ENCODE results near the gene UBLCP1. TPM values are rescaled to one million over a fixed set of nuclear protein-coding genes. Genes with fewer than 3 reads are reported as not detected.

Gene UBLCP1
- total and polyA plus RNA-seq, 2 donors (not counting 1 experiment from before 2014, with no cell fraction given): 9.6 to 25.1 TPM

DNA sequence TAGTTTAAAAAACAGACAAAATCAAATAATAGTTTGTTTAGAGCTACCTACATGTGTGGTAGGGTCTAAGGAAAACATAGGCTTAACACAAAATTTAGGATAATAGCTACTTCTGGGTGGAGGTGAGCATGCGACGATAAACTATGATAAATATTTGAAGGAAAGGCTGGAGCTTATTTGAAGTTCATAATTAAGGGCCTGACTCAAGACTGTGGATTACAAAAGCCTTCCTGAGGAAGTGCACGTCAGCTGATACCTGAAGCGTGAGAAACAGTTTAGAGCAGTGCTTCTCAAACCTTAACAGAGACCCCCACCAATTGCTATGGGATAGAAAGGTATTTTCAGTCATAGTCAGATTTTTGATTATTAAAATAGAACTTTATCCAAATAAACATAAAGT, 20.4 kb upstream of the UBLCP1 start:
- CTCF ChIA-PET: interaction anchor here (0.8 to 1.0 kb wide), 2 partner anchors 86 to 672 kb away, joined by 3 to 4 read pairs; no protein-coding TSS in a partner anchor
- no peak overlapping the region for H3K4me3 ChIP-seq (ENCODE audit: control extremely low read depth in 1 of 5, extremely low read depth in 1 of 5, insufficient read depth in 1 of 5, low read depth in 2 of 5, low read length in 4 of 5)
- Mint-ChIP-seq H3K27me3 (no peaks in the 10 kb centered on the region), H3K9me3 (ENCODE audit: insufficient read depth) (no peaks in the 10 kb centered on the region), H3K4me3 (no peak overlapping the region), H3K27ac (no peak overlapping the region), H3K4me1 (peaks cover 14% of the 10 kb centered on the region)
- peaks cover 15 to 17% of the 10 kb centered on the region in 2 donors for H3K4me1 ChIP-seq (ENCODE audit: control insufficient read depth in 2 of 2, insufficient read depth in 2 of 2, low read length in 2 of 2)
- H3K9ac ChIP-seq (ENCODE audit: low read length): no peak overlapping the region
- no peak overlapping the region for H2AFZ ChIP-seq (ENCODE audit: insufficient read depth, low read depth, low read length, poor library complexity, severe bottlenecking)
- intact Hi-C loops (cut with micrococcal nuclease): no loop called here
- TF ChIP-seq EZH2 (IDR thresholded peaks at IDR 0.05; ENCODE audit: borderline replicate concordance, insufficient read depth, low read depth, low read length, poor library complexity, severe bottlenecking): no peak
- TF ChIP-seq, protein P1, sequence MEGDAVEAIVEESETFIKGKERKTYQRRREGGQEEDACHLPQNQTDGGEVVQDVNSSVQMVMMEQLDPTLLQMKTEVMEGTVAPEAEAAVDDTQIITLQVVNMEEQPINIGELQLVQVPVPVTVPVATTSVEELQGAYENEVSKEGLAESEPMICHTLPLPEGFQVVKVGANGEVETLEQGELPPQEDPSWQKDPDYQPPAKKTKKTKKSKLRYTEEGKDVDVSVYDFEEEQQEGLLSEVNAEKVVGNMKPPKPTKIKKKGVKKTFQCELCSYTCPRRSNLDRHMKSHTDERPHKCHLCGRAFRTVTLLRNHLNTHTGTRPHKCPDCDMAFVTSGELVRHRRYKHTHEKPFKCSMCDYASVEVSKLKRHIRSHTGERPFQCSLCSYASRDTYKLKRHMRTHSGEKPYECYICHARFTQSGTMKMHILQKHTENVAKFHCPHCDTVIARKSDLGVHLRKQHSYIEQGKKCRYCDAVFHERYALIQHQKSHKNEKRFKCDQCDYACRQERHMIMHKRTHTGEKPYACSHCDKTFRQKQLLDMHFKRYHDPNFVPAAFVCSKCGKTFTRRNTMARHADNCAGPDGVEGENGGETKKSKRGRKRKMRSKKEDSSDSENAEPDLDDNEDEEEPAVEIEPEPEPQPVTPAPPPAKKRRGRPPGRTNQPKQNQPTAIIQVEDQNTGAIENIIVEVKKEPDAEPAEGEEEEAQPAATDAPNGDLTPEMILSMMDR (IDR thresholded peaks at IDR 0.05): no peak
- ATAC-seq (ENCODE audit: low read depth) (peak; percentile 43), DNase-seq (peak; percentile 25)
- H4K20me1 ChIP-seq (ENCODE audit: control insufficient read depth, insufficient read depth, low read length, poor library complexity, severe bottlenecking): no peaks in the 10 kb centered on the region
- H3K79me2 ChIP-seq (ENCODE audit: control insufficient read depth, insufficient read depth, low read length): no peaks in the 10 kb centered on the region
- peaks cover 0 to 4% (median 0%) of the 10 kb centered on the region in 4 experiments for H3K27me3 ChIP-seq (replicated peaks in 1 of 4; ENCODE audit: control extremely low read depth in 1 of 4, control insufficient read depth in 3 of 4, insufficient read depth in 4 of 4, low read length in 3 of 4)
- POLR2A ChIA-PET: interaction anchor here (0.5 kb wide), 1 partner anchor 613 kb away, joined by 3 read pairs; no protein-coding TSS in a partner anchor
- peak overlapping the region; percentile 36 for H3K4me2 ChIP-seq (replicated peaks; ENCODE audit: low read depth, low read length, poor library complexity, severe bottlenecking)
- no peak overlapping the region for H3K27ac ChIP-seq (ENCODE audit: low read length in 2 of 2)
- 80% methylated on average over 2 of the region's 4 CpGs for WGBS (ENCODE audit: insufficient coverage)
- H3K36me3 ChIP-seq (replicated peaks in 1 of 2; ENCODE audit: control extremely low read depth in 1 of 2, control insufficient read depth in 1 of 2, extremely low read depth in 1 of 2, insufficient read depth in 2 of 2, low read length in 1 of 2): no peaks in the 10 kb centered on the region
- H3K9me3 ChIP-seq (ENCODE audit: control extremely low read depth in 1 of 3, control insufficient read depth in 2 of 3, insufficient read depth in 1 of 3, low read length in 2 of 3): no peaks in the 10 kb centered on the region

DNA sequence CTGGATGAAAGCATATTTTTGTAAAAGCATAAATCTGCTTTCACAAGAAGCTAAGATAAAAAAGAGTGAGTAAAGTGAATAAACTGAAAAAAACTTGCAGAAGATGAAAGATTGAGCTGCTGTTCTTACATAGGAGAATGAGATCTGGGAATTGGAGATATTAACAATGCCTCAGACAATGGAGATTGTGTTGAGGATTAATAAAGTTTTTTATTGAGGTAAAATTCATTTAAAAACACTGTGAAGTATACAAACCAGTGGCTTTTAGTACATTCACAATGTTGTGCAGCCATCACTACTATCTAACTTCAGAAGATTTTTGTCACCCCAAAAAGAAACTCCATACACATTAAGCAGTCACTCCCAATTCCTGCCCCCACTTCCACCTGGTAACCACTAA, 19.7 kb upstream of the UBLCP1 start:
- Mint-ChIP-seq H3K27ac (no peak overlapping the region), H3K27me3 (peaks cover 3% of the 10 kb centered on the region), H3K4me1 (peaks cover 14% of the 10 kb centered on the region), H3K4me3 (no peak overlapping the region), H3K9me3 (ENCODE audit: insufficient read depth) (no peaks in the 10 kb centered on the region)
- H3K36me3 ChIP-seq (replicated peaks in 1 of 2; ENCODE audit: control extremely low read depth in 1 of 2, control insufficient read depth in 1 of 2, extremely low read depth in 1 of 2, insufficient read depth in 2 of 2, low read length in 1 of 2): no peaks in the 10 kb centered on the region
- no peak overlapping the region for H3K9ac ChIP-seq (ENCODE audit: low read length)
- no peak overlapping the region for H2AFZ ChIP-seq (ENCODE audit: insufficient read depth, low read depth, low read length, poor library complexity, severe bottlenecking)
- H3K79me2 ChIP-seq (ENCODE audit: control insufficient read depth, insufficient read depth, low read length): no peaks in the 10 kb centered on the region
- intact Hi-C loops (cut with micrococcal nuclease): no loop called here
- H3K27me3 ChIP-seq (replicated peaks in 1 of 4; ENCODE audit: control extremely low read depth in 1 of 4, control insufficient read depth in 3 of 4, insufficient read depth in 4 of 4, low read length in 3 of 4): peaks cover 0 to 4% (median 0%) of the 10 kb centered on the region in 4 experiments
- H3K4me3 ChIP-seq (ENCODE audit: control extremely low read depth in 1 of 5, extremely low read depth in 1 of 5, insufficient read depth in 1 of 5, low read depth in 2 of 5, low read length in 4 of 5): no peak overlapping the region
- no peak overlapping the region for H3K27ac ChIP-seq (ENCODE audit: low read length in 2 of 2)
- no peaks in the 10 kb centered on the region for H4K20me1 ChIP-seq (ENCODE audit: control insufficient read depth, insufficient read depth, low read length, poor library complexity, severe bottlenecking)
- ATAC-seq (ENCODE audit: low read depth) (no peak), DNase-seq (no peak)
- H3K9me3 ChIP-seq (ENCODE audit: control extremely low read depth in 1 of 3, control insufficient read depth in 2 of 3, insufficient read depth in 1 of 3, low read length in 2 of 3): peaks cover 0 to under 1% (median 0%) of the 10 kb centered on the region in 3 donors
- TF ChIP-seq, protein P1 (IDR thresholded peaks at IDR 0.05): no peak
- TF ChIP-seq EZH2 (IDR thresholded peaks at IDR 0.05; ENCODE audit: borderline replicate concordance, insufficient read depth, low read depth, low read length, poor library complexity, severe bottlenecking): no peak
- H3K4me2 ChIP-seq (replicated peaks; ENCODE audit: low read depth, low read length, poor library complexity, severe bottlenecking): no peak overlapping the region
- ChIA-PET POLR2A (no interaction called here), CTCF (interaction anchor here (1.0 kb wide), 1 partner anchor 86 kb away, joined by 4 read pairs; no protein-coding TSS in a partner anchor)
- H3K4me1 ChIP-seq (ENCODE audit: control insufficient read depth in 2 of 2, insufficient read depth in 2 of 2, low read length in 2 of 2): peaks cover 15 to 17% of the 10 kb centered on the region in 2 donors
